Measurements from ENCODE around the gene OLFML1.

- TF ChIP-seq CTCF (IDR thresholded peaks at IDR 0.05) (no peak), ZFX (IDR thresholded peaks at IDR 0.05; ENCODE audit: borderline replicate concordance) (no peak)
Observed at GRCh38 chr11:7540830-7541555, 55.7 kb downstream of the OLFML1 start.
